IMR-90 (cell line): ENCODE measurements around the gene ZNF521. TPM values are rescaled to one million over a fixed set of nuclear protein-coding genes. Genes with fewer than 3 reads are reported as not detected.

ENCODE experiments used
- ATAC-seq: fragments of 200-7000 bp; cut with Tn5 transposase; 2 replicates; pipeline ENCODE4 v1.9.1; 2020; ENCODE audit warnings: low read depth, mild to moderate bottlenecking, moderate library complexity
- BruUV-seq: library from RNA; stranded (reverse); fragments of 400-500 nt; replicated peaks from 2 replicates; lab custom pipeline; 2021; lab: Mats Ljungman, UMichigan
- CTCF ChIA-PET: fragments of 300-600 bp; formaldehyde crosslinking; extraction: SDS; loops from one replicate; lab custom pipeline; 2021; ENCODE audit warnings: antibody characterized with exemption; lab: Yijun Ruan, JAX
- POLR2A ChIA-PET: fragments of 300-600 bp; sonication (Branson Sonifier 250); formaldehyde crosslinking; loops from one replicate; lab custom pipeline; 2022; ENCODE audit warnings: antibody characterized with exemption; ENCODE audit not compliant: unreplicated experiment; lab: Charles Lee
- DNase-seq: peaks from one replicate; pipeline ENCODE4 v3.0.0; 2013
- H2AFZ ChIP-seq: replicated peaks from 2 replicates; pipeline ENCODE3; 2013; ENCODE audit warnings: low read length, mild to moderate bottlenecking; ENCODE audit not compliant: poor library complexity
- H2AK5ac ChIP-seq: 2 replicates; pipeline ENCODE4 v1.6.1; 2013; ENCODE audit warnings: low read depth, low read length, inconsistent platforms
- H2AK9ac ChIP-seq: replicated peaks from 2 replicates; pipeline ENCODE3; 2013; ENCODE audit warnings: mild to moderate bottlenecking, low read depth, low read length, moderate library complexity; ENCODE audit not compliant: poor library complexity
- H2BK120ac ChIP-seq: 2 replicates; pipeline ENCODE4 v1.6.1; 2013; ENCODE audit warnings: low read depth, low read length, inconsistent platforms
- H2BK15ac ChIP-seq: 3 replicates; pipeline ENCODE4 v1.6.1; 2013; ENCODE audit warnings: low read depth, low read length, inconsistent platforms
- H2BK20ac ChIP-seq: 2 replicates; pipeline ENCODE4 v1.6.1; 2013; ENCODE audit warnings: low read depth, mild to moderate bottlenecking, inconsistent platforms, low read length, moderate library complexity
- H2BK5ac ChIP-seq: 2 replicates; pipeline ENCODE4 v1.6.1; 2013; ENCODE audit warnings: mild to moderate bottlenecking, low read depth, low read length, inconsistent platforms; ENCODE audit not compliant: poor library complexity, severe bottlenecking
- H3K14ac ChIP-seq: replicated peaks from 2 replicates; pipeline ENCODE4 v1.6.1; 2013; ENCODE audit warnings: low read depth, low read length, inconsistent platforms
- H3K18ac ChIP-seq: 2 replicates; pipeline ENCODE4 v1.6.1; 2013; ENCODE audit warnings: low read depth, low read length, control low read depth
- H3K23ac ChIP-seq: 2 replicates; pipeline ENCODE4 v1.6.1; 2013; ENCODE audit warnings: low read depth, low read length, inconsistent platforms
- H3K27ac ChIP-seq: 2 replicates; pipeline ENCODE4 v1.5.1; 2013; ENCODE audit warnings: mild to moderate bottlenecking, control low read depth, low read length; ENCODE audit not compliant: insufficient read depth
- H3K27me3 ChIP-seq: 2 replicates; pipeline ENCODE4 v1.6.1; 2013; ENCODE audit warnings: low read length; ENCODE audit not compliant: control insufficient read depth, insufficient read depth
- H3K36me3 ChIP-seq: 2 replicates; pipeline ENCODE4 v1.6.1; 2013; ENCODE audit warnings: low read length, mixed read lengths; ENCODE audit not compliant: control insufficient read depth, insufficient read depth
- H3K4ac ChIP-seq: 2 replicates; pipeline ENCODE4 v1.6.1; 2013; ENCODE audit warnings: low read depth, low read length, inconsistent platforms
- H3K4me1 ChIP-seq: 2 replicates; pipeline ENCODE4 v1.6.1; 2013; ENCODE audit warnings: low read length, mixed read lengths; ENCODE audit not compliant: control insufficient read depth, insufficient read depth
- H3K4me2 ChIP-seq: 2 replicates; pipeline ENCODE4 v1.6.1; 2013; ENCODE audit warnings: low read depth, mild to moderate bottlenecking, control low read depth, low read length, moderate library complexity
- H3K4me3 ChIP-seq: 2 replicates; pipeline ENCODE4 v1.5.1; 2013; ENCODE audit warnings: low read depth, mild to moderate bottlenecking, control low read depth, low read length, moderate library complexity; ENCODE audit not compliant: insufficient read depth
- H3K56ac ChIP-seq: 2 replicates; pipeline ENCODE4 v1.6.1; 2013; ENCODE audit warnings: low read length, inconsistent platforms; ENCODE audit not compliant: insufficient read depth; ENCODE audit errors: extremely low read depth
- H3K79me1 ChIP-seq, 2 experiments: 2 replicates each; pipeline ENCODE4 v1.6.1; 2013; ENCODE audit warnings: low read length in 2 of 2, inconsistent platforms in 1 of 2, low read depth in 1 of 2
- H3K9ac ChIP-seq: 2 replicates; pipeline ENCODE4 v1.6.1; 2013; ENCODE audit warnings: low read depth, low read length, control low read depth
- H3K9me1 ChIP-seq: 2 replicates; pipeline ENCODE4 v1.6.1; 2013; ENCODE audit warnings: low read length, inconsistent platforms; ENCODE audit not compliant: insufficient read depth
- H3K9me3 ChIP-seq: 2 replicates; pipeline ENCODE4 v1.6.1; 2013; ENCODE audit warnings: low read length; ENCODE audit not compliant: control insufficient read depth, insufficient read depth
- H4K20me1 ChIP-seq: 2 replicates; pipeline ENCODE4 v1.6.1; 2013; ENCODE audit warnings: low read length, inconsistent platforms; ENCODE audit not compliant: insufficient read depth
- H4K5ac ChIP-seq: 2 replicates; pipeline ENCODE4 v1.6.1; 2013; ENCODE audit warnings: mild to moderate bottlenecking, low read depth, low read length, control low read depth
- H4K8ac ChIP-seq, 2 experiments: 2 replicates each; pipeline ENCODE4 v1.6.1; 2013; ENCODE audit warnings: low read depth in 2 of 2, low read length in 2 of 2, control low read depth in 1 of 2, inconsistent platforms in 1 of 2
- H4K91ac ChIP-seq: 2 replicates; pipeline ENCODE4 v1.6.1; 2013; ENCODE audit warnings: low read depth, low read length, inconsistent platforms; ENCODE audit not compliant: insufficient read depth
- BHLHE40 ChIP-seq: fragments of 150-350 bp; IDR thresholded peaks from 2 replicates; pipeline ENCODE4 v1.6.1; 2016; ENCODE audit warnings: mild to moderate bottlenecking, low read depth, low read length
- CEBPB ChIP-seq: IDR thresholded peaks from 2 replicates; pipeline ENCODE4 v1.6.1; 2012; ENCODE audit warnings: low read depth, low read length, improper control_type of control experiment
- CHD1 ChIP-seq: IDR thresholded peaks from 2 replicates; pipeline ENCODE4 v1.6.1; 2012; ENCODE audit warnings: low read depth, low read length, improper control_type of control experiment
- FOS ChIP-seq: fragments of 150-350 bp; IDR thresholded peaks from 2 replicates; pipeline ENCODE4 v1.6.1; 2016; ENCODE audit warnings: low read depth, low read length
- MAFK ChIP-seq: IDR thresholded peaks from 2 replicates; pipeline ENCODE4 v1.6.1; 2012; ENCODE audit warnings: low read depth, low read length, improper control_type of control experiment
- MXI1 ChIP-seq: IDR thresholded peaks from 2 replicates; pipeline ENCODE4 v1.6.1; 2012; ENCODE audit warnings: low read depth, mild to moderate bottlenecking, low read length, moderate library complexity, borderline replicate concordance
- NFE2L2 ChIP-seq: fragments of 150-350 bp; IDR thresholded peaks from 2 replicates; pipeline ENCODE4 v1.6.1; 2016; ENCODE audit warnings: low read depth, mild to moderate bottlenecking, low read length
- RFX5 ChIP-seq: IDR thresholded peaks from 2 replicates; pipeline ENCODE4 v1.8.0; 2012; ENCODE audit warnings: low read depth, mild to moderate bottlenecking, low read length, moderate library complexity
- SMC3 ChIP-seq: fragments of 150-350 bp; IDR thresholded peaks from 2 replicates; pipeline ENCODE4 v1.6.1; 2016; ENCODE audit warnings: low read depth, mild to moderate bottlenecking, antibody characterized with exemption, low read length, moderate library complexity
- WGBS, 2 experiments: methylation state at CpG; one replicate each; pipeline versions ENCODE4 v1.1.5 to v1.1.7; 2013; ENCODE audit warnings: missing lambda C conversion rate in 2 of 2; ENCODE audit not compliant: insufficient read length in 1 of 2; ENCODE audit errors: extremely low coverage in 2 of 2; 5-methylcytosine and 5-hydroxymethylcytosine counted together
- dilution Hi-C: fragments of 300-500 bp; cut with HindIII; formaldehyde crosslinking; loops from one replicate; pipeline ENCODE4 v1.14.3; 2018; ENCODE audit warnings: low sequenced_read_pairs; ENCODE audit not compliant: unreplicated experiment
- in situ Hi-C: fragments of 300-500 bp; cut with MboI; formaldehyde crosslinking; loops from 3 replicates; pipeline ENCODE4 v1.14.3; 2019; ENCODE audit warnings: low sequenced_read_pairs, inconsistent platforms, mixed read lengths
- intact Hi-C: fragments of 100-400 bp; cut with micrococcal nuclease; formaldehyde crosslinking; loops from 2 replicates; pipeline ENCODE4 v1.10.0; 2022
- polyA plus RNA-seq, 3 experiments: library from polyadenylated mRNA; depleted of rRNA; stranded (reverse); fragments of >200 nt; gene quantifications; 2 replicates each; pipeline ENCODE4 v1.2.3, GENCODE V29; 2012; ENCODE audit warnings: low replicate concordance in 1 of 3
- total RNA-seq: library from RNA; depleted of rRNA; stranded (reverse); fragments of >200 nt; gene quantifications from 2 replicates; pipeline ENCODE4 v1.2.3, GENCODE V29; 2012
- TF ChIP-seq, protein P1 (sequence below): fragments of 150-350 bp; IDR thresholded peaks from 2 replicates; pipeline ENCODE4 v1.6.1; 2016; ENCODE audit warnings: low read depth, mild to moderate bottlenecking, low read length, moderate library complexity, borderline replicate concordance

The ZNF521 gene
- total and polyA plus RNA-seq, 2 of the 4 experiments (the other 2 are of a cell fraction) = 21.5 to 59.3 TPM

DNA sequence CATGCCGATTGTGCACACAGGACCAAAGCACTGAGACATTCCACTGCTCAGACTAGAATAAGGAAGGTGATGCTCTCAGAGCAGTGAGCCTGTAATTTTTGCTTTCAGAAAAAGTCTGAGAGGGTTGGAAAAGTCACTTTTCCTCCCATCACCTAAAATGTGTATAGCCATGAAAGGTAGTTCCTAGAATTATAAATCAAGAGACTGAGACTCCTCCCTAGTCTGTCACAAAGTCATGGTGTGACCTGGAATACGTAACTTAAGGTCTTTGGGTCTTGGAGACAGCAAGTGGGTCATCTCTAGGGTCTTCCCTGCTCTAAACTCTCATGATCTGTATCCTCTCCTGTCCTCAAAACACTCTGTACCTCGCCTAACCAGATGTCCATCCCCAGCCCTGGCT lies 16.9 kb downstream of the ZNF521 start:
- Histone ChIP-seq H2BK5ac (no peak overlapping the region), H3K4ac (no peak overlapping the region), H3K4me2 (no peak overlapping the region), H3K79me1 (peaks cover 19 to 42% of the 10 kb centered on the region in 2 experiments; a peak in 3 of 4 replicates), H3K9ac (no peak overlapping the region), H3K56ac (no peak overlapping the region), H2BK15ac (no peak overlapping the region), H4K91ac (no peak overlapping the region), H3K27me3 (no peaks in the 10 kb centered on the region), H3K9me3 (no peaks in the 10 kb centered on the region), H3K4me3 (no peak overlapping the region), H2AK9ac (no peak overlapping the region), H3K23ac (no peak overlapping the region), H3K14ac (no peak overlapping the region), H3K9me1 (peaks cover 2% of the 10 kb centered on the region; the same call in 1 of the 2 replicates), H4K5ac (no peak overlapping the region), H4K20me1 (0 out of 2 replicates have a peak, but pooled peaks cover 14% of the 10 kb centered on the region), H3K36me3 (peaks cover 5% of the 10 kb centered on the region), H2BK20ac (no peak overlapping the region), H3K27ac (no peak overlapping the region), H2AK5ac (no peak overlapping the region), H3K4me1 (no peaks in the 10 kb centered on the region), H3K18ac (no peak overlapping the region), H2AFZ (no peak overlapping the region), H2BK120ac (no peak overlapping the region), H4K8ac (no peak overlapping the region)
- intact Hi-C loops (no loop called here), in situ Hi-C loops (no loop called here), dilution Hi-C loops (no loop called here)
- DNase-seq (no peak), ATAC-seq (no peak)
- 80% methylated on average over 1 of the region's 3 CpGs; no CpG with 5 or more reads in 1 of the 2 experiments for WGBS, 2 experiments
- POLR2A ChIA-PET = no interaction called here
- no peak for TF ChIP-seq SMC3
- TF ChIP-seq CHD1 = no peak
- no peak for TF ChIP-seq MAFK
- no peak for TF ChIP-seq RFX5
- no peak for TF ChIP-seq NFE2L2
- TF ChIP-seq CEBPB = no peak
- no peak for TF ChIP-seq FOS
- TF ChIP-seq, protein P1, sequence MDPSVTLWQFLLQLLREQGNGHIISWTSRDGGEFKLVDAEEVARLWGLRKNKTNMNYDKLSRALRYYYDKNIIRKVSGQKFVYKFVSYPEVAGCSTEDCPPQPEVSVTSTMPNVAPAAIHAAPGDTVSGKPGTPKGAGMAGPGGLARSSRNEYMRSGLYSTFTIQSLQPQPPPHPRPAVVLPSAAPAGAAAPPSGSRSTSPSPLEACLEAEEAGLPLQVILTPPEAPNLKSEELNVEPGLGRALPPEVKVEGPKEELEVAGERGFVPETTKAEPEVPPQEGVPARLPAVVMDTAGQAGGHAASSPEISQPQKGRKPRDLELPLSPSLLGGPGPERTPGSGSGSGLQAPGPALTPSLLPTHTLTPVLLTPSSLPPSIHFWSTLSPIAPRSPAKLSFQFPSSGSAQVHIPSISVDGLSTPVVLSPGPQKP = no peak
- no peak for TF ChIP-seq BHLHE40
- no peak for TF ChIP-seq MXI1
- CTCF ChIA-PET = no interaction called here
- BruUV-seq = no TSS peak
